Naive thymus-derived CD4-positive, alpha-beta T cell (primary cell): ENCODE measurements around the gene ADGRL3. TPM values are rescaled to one million over a fixed set of nuclear protein-coding genes. Genes with fewer than 3 reads are reported as not detected.

Experiments
- ATAC-seq: fragments of 150-1000 bp; cut with Tn5 transposase; 2 replicates; pipeline ENCODE4 v1.10.0; 2021; ENCODE audit warnings: mild to moderate bottlenecking, moderate library complexity
- CTCF ChIA-PET: fragments of 350-600 bp; sonication (Branson Sonifier 250); formaldehyde crosslinking; loops from one replicate; lab custom pipeline; 2021; ENCODE audit warnings: antibody characterized with exemption; lab: Charles Lee
- POLR2A ChIA-PET: fragments of 350-600 bp; sonication (Branson Sonifier 250); formaldehyde crosslinking; loops from one replicate; lab custom pipeline; 2021; ENCODE audit warnings: antibody characterized with exemption, inconsistent platforms; lab: Charles Lee
- DNase-seq, 9 donors: peaks; one replicate each; pipeline versions ENCODE4 v3.0.0 to v3.0.0-alpha.2; 2020 to 2022; ENCODE audit warnings: mixed read lengths in 1 of 9
- H3K27ac ChIP-seq: one replicate; pipeline ENCODE4 v1.7.0; 2013; ENCODE audit warnings: mild to moderate bottlenecking, low read depth, low read length, moderate library complexity
- H3K27me3 ChIP-seq, 2 donors: one replicate each; pipeline ENCODE4 v1.7.0; 2013; ENCODE audit warnings: low read length in 2 of 2, mild to moderate bottlenecking in 2 of 2, moderate library complexity in 2 of 2; ENCODE audit not compliant: control insufficient read depth in 2 of 2, insufficient read depth in 2 of 2
- H3K36me3 ChIP-seq, 3 experiments: 1 replicate in 2 of 3; 2 replicates in 1 of 3; pipeline ENCODE4 v1.7.0; 2013; ENCODE audit warnings: low read length in 3 of 3, mild to moderate bottlenecking in 3 of 3, moderate library complexity in 1 of 3; ENCODE audit not compliant: insufficient read depth in 3 of 3, control insufficient read depth in 2 of 3
- H3K4me1 ChIP-seq, 2 donors: one replicate each; pipeline ENCODE4 v1.7.0; 2013; ENCODE audit warnings: low read length in 2 of 2, mild to moderate bottlenecking in 2 of 2, moderate library complexity in 1 of 2; ENCODE audit not compliant: control insufficient read depth in 2 of 2, insufficient read depth in 2 of 2
- H3K4me3 ChIP-seq: 2 replicates; pipeline ENCODE4 v1.7.0; 2013; ENCODE audit warnings: mild to moderate bottlenecking, low read length
- H3K9me3 ChIP-seq, 3 experiments: 1 replicate in 2 of 3; 2 replicates in 1 of 3; pipeline ENCODE4 v1.7.0; 2013; ENCODE audit warnings: low read length in 3 of 3; ENCODE audit not compliant: control insufficient read depth in 2 of 3
- H3K27ac Mint-ChIP-seq, 9 donors: one replicate each; pipeline ENCODE4 v1.8.0; 2020 to 2022; ENCODE audit warnings: mixed read lengths in 9 of 9, mild to moderate bottlenecking in 8 of 9, moderate library complexity in 5 of 9, inconsistent platforms in 2 of 9
- H3K27me3 Mint-ChIP-seq, 5 donors: one replicate each; pipeline ENCODE4 v1.8.0; 2021 to 2022; ENCODE audit warnings: mixed read lengths in 5 of 5, mild to moderate bottlenecking in 1 of 5
- H3K36me3 Mint-ChIP-seq, 5 donors: one replicate each; pipeline ENCODE4 v1.8.0; 2020 to 2022; ENCODE audit warnings: mixed read lengths in 5 of 5, mild to moderate bottlenecking in 3 of 5, inconsistent platforms in 1 of 5
- H3K4me1 Mint-ChIP-seq, 7 donors: one replicate each; pipeline ENCODE4 v1.8.0; 2020 to 2022; ENCODE audit warnings: mixed read lengths in 7 of 7, mild to moderate bottlenecking in 3 of 7, inconsistent platforms in 1 of 7
- H3K4me3 Mint-ChIP-seq, 10 donors: one replicate each; pipeline ENCODE4 v1.8.0; 2020 to 2022; ENCODE audit warnings: mild to moderate bottlenecking in 10 of 10, mixed read lengths in 10 of 10, moderate library complexity in 6 of 10, inconsistent platforms in 2 of 10
- H3K9me3 Mint-ChIP-seq, 11 donors: one replicate each; pipeline ENCODE4 v1.8.0; 2020 to 2022; ENCODE audit warnings: mixed read lengths in 11 of 11, mild to moderate bottlenecking in 4 of 11, inconsistent platforms in 1 of 11, moderate library complexity in 1 of 11
- intact Hi-C, 2 donors: fragments of 100-400 bp; cut with micrococcal nuclease; formaldehyde crosslinking; loops; one replicate each; pipeline ENCODE4 v1.15.1; 2023
- polyA plus RNA-seq, 2 donors: library from polyadenylated mRNA; unstranded; fragments of 300-500 nt; fragmentation: Illumina TruSeq; gene quantifications; one replicate each; pipeline ENCODE4 v1.2.3, GENCODE V29; 2021
- total RNA-seq, 6 experiments: library from RNA in 5 of 6; stranded (reverse) in 5 of 6; gene quantifications; 1 replicate in 5 of 6; 2 replicates in 1 of 6; pipeline ENCODE4 v1.2.3 and lab custom pipeline; 2021 to 2026

The ADGRL3 gene
- total and polyA plus RNA-seq, 7 experiments from 2014 or later, result not detected

DNA sequence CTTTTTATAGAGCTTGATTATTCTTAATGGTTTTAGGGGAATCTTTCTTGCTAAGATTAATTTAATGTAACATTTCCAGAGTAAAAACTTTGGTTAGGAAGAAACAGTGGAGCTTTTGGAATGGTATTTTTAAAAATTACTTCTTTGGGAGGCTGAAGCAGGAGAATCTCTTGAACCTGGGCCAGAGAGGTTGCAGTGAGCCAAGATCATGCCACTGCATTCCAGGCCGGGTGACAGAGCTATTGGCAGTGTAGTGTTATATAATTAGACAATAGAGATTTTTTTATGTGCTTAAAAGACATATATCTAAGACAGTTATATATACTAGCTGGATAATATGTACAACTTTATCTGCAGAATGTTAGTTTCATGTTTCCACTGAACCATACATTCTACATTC is 585.6 kb downstream of the ADGRL3 start:
- no peaks in the 10 kb centered on the region for H3K36me3 ChIP-seq
- no peaks in the 10 kb centered on the region for H3K4me1 Mint-ChIP-seq
- ATAC-seq (no peak), DNase-seq (no peak)
- no peaks in the 10 kb centered on the region for H3K27me3 Mint-ChIP-seq
- no peak overlapping the region for H3K4me3 ChIP-seq
- intact Hi-C loops, result no loop called here
- POLR2A ChIA-PET, result no interaction called here
- no peaks in the 10 kb centered on the region for H3K9me3 ChIP-seq
- no peaks in the 10 kb centered on the region for H3K27me3 ChIP-seq
- H3K4me1 ChIP-seq, result no peaks in the 10 kb centered on the region
- H3K27ac ChIP-seq, result no peak overlapping the region
- H3K4me3 Mint-ChIP-seq, result no peak overlapping the region
- no peaks in the 10 kb centered on the region for H3K36me3 Mint-ChIP-seq
- H3K27ac Mint-ChIP-seq, result no peak overlapping the region
- CTCF ChIA-PET, result no interaction called here
- H3K9me3 Mint-ChIP-seq, result peaks cover 0 to 13% (median 3%) of the 10 kb centered on the region in 11 donors

DNA sequence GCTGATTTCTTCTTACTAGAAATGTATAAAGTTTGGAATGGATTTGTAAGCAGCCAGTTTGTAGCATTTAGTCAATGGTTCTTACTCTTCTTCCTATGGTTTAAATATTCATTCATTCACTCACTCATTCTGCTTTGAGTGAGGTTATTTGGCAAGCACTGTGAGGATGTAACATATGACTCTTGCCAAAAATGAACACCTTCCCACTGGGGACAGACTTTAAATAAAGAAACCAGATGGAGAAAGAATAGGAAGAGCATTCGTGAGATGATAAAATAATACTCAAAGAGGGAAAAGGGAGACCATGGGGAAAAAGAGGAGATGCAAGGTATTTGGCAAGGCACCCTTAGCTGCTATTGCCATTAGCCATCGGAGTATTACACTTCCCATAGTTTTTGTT is 586.1 kb downstream of the ADGRL3 start:
- Histone ChIP-seq H3K27ac (no peak overlapping the region), H3K27me3 (no peaks in the 10 kb centered on the region), H3K9me3 (no peaks in the 10 kb centered on the region), H3K4me3 (no peak overlapping the region), H3K36me3 (no peaks in the 10 kb centered on the region), H3K4me1 (no peaks in the 10 kb centered on the region)
- H3K4me1 Mint-ChIP-seq, result no peaks in the 10 kb centered on the region
- H3K27ac Mint-ChIP-seq, result no peak overlapping the region
- DNase-seq (no peak), ATAC-seq (no peak)
- H3K27me3 Mint-ChIP-seq, result no peaks in the 10 kb centered on the region
- POLR2A ChIA-PET, result no interaction called here
- peaks cover 0 to 13% (median 3%) of the 10 kb centered on the region in 11 donors for H3K9me3 Mint-ChIP-seq
- intact Hi-C loops, result no loop called here
- no peak overlapping the region for H3K4me3 Mint-ChIP-seq
- no peaks in the 10 kb centered on the region for H3K36me3 Mint-ChIP-seq
- CTCF ChIA-PET, result no interaction called here

DNA sequence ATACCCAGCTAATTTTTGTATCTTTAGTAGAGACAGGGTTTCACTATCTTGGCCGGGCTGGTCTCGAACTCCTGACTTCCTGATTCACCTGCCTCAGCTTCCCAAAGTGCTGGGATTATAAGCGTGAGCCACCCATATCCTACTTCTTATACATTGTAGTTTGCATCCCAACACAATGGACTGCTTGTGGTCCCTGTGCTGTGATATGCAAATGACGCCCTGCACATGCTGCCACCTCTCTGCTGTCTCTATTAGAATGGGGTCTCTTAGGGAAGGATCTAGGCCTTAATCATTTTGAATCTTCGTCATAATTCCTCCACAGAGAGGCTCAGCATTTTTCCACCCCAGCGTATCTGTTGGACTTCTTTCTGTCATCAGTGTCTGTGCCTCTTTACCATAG is 595.9 kb downstream of the ADGRL3 start:
- Mint-ChIP-seq H3K27me3 (no peaks in the 10 kb centered on the region), H3K36me3 (no peaks in the 10 kb centered on the region), H3K9me3 (peaks cover 3 to 26% (median 9%) of the 10 kb centered on the region in 11 donors), H3K27ac (no peak overlapping the region), H3K4me1 (no peaks in the 10 kb centered on the region), H3K4me3 (no peak overlapping the region)
- ChIA-PET POLR2A (no interaction called here), CTCF (no interaction called here)
- H3K36me3 ChIP-seq, result no peaks in the 10 kb centered on the region
- no peaks in the 10 kb centered on the region for H3K4me1 ChIP-seq
- H3K4me3 ChIP-seq, result no peak overlapping the region
- intact Hi-C loops, result no loop called here
- peaks cover 0 to 3% (median 0%) of the 10 kb centered on the region in 3 experiments for H3K9me3 ChIP-seq
- DNase-seq (no peak), ATAC-seq (no peak)
- H3K27ac ChIP-seq, result no peak overlapping the region
- no peaks in the 10 kb centered on the region for H3K27me3 ChIP-seq

DNA sequence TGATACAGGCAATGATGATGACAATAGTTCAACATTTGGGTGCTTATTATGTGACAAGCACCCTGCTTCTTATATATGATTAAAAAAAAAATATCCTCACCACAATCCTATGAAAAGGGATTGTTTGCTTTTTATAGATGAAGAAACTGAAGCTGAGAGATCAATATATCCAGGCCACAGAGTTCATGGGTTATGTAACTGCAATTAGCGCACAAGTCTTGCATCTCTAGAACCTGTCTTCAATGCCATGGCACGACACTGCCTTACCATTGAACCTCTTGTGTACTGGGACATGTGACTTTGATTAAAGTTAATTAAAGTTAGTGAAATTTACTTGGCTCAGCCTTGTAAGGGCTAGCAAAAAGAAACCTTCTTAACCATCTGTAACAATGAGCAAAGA is 599.7 kb downstream of the ADGRL3 start:
- Histone ChIP-seq H3K9me3 (no peaks in the 10 kb centered on the region), H3K36me3 (no peaks in the 10 kb centered on the region), H3K27ac (no peak overlapping the region), H3K4me3 (no peak overlapping the region), H3K27me3 (no peaks in the 10 kb centered on the region), H3K4me1 (no peaks in the 10 kb centered on the region)
- DNase-seq, result no peak
- POLR2A ChIA-PET, result no interaction called here
- Mint-ChIP-seq H3K27me3 (no peaks in the 10 kb centered on the region), H3K9me3 (peaks cover 0 to 31% (median 4%) of the 10 kb centered on the region in 11 donors), H3K36me3 (no peaks in the 10 kb centered on the region), H3K4me3 (no peak overlapping the region), H3K4me1 (no peaks in the 10 kb centered on the region), H3K27ac (no peak overlapping the region)
- intact Hi-C loops, result no loop called here
- CTCF ChIA-PET, result no interaction called here
- no peak for ATAC-seq

DNA sequence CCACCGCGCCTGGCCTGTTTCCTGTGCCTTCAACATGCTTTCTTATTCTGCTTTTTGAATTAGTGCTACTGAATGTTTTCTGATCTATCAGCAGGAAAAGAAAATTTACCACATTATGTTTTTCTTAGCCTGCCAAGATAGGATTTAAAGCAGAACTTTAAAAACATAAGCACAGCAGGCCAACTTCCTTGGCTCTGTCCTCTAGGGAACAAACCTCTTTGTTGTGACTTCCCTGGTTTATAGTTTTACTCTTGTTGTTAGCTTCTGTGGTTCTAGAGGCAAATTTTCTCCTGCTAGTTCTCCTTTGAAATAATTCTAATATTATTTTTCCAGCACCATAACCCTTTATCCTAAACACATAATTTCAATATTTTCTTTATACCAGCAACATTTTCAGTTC is 605.1 kb downstream of the ADGRL3 start:
- Histone ChIP-seq H3K27me3 (no peaks in the 10 kb centered on the region), H3K4me3 (no peak overlapping the region), H3K9me3 (no peaks in the 10 kb centered on the region), H3K36me3 (no peaks in the 10 kb centered on the region), H3K4me1 (no peaks in the 10 kb centered on the region), H3K27ac (no peak overlapping the region)
- ATAC-seq, result no peak
- no peaks in the 10 kb centered on the region for H3K36me3 Mint-ChIP-seq
- H3K27ac Mint-ChIP-seq, result no peak overlapping the region
- no peak overlapping the region for H3K4me3 Mint-ChIP-seq
- no peak for DNase-seq
- ChIA-PET POLR2A (no interaction called here), CTCF (no interaction called here)
- no peaks in the 10 kb centered on the region for H3K4me1 Mint-ChIP-seq
- H3K9me3 Mint-ChIP-seq, result peaks cover 0 to 13% (median 3%) of the 10 kb centered on the region in 11 donors
- intact Hi-C loops, result no loop called here
- H3K27me3 Mint-ChIP-seq, result no peaks in the 10 kb centered on the region

DNA sequence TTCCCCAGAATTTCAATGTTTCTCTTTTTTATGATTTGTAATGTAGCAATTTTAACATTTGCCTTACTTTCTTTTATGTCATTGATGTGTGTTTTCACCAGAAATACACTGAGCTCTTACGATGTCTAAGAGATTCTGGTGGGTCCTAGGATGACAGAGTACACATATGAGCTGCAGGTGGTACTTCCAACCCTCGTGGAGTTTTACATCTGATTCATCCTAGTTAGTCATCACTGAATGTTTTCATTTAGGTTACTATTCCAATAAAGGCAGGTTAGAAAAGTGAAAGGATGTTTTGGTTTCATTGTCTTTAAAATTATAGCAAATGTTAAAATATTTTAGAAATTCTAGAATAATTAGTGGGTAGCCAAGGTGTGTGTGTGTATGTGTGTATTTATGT is 605.9 kb downstream of the ADGRL3 start:
- Mint-ChIP-seq H3K36me3 (no peaks in the 10 kb centered on the region), H3K27me3 (no peaks in the 10 kb centered on the region), H3K4me1 (no peaks in the 10 kb centered on the region), H3K9me3 (peaks cover 0 to 21% (median 3%) of the 10 kb centered on the region in 11 donors), H3K4me3 (no peak overlapping the region), H3K27ac (no peak overlapping the region)
- H3K27me3 ChIP-seq, result no peaks in the 10 kb centered on the region
- no peaks in the 10 kb centered on the region for H3K9me3 ChIP-seq
- H3K4me1 ChIP-seq, result no peaks in the 10 kb centered on the region
- CTCF ChIA-PET, result no interaction called here
- POLR2A ChIA-PET, result no interaction called here
- DNase-seq (no peak), ATAC-seq (no peak)
- H3K4me3 ChIP-seq, result no peak overlapping the region
- intact Hi-C loops, result no loop called here
- H3K27ac ChIP-seq, result no peak overlapping the region
- H3K36me3 ChIP-seq, result no peaks in the 10 kb centered on the region

DNA sequence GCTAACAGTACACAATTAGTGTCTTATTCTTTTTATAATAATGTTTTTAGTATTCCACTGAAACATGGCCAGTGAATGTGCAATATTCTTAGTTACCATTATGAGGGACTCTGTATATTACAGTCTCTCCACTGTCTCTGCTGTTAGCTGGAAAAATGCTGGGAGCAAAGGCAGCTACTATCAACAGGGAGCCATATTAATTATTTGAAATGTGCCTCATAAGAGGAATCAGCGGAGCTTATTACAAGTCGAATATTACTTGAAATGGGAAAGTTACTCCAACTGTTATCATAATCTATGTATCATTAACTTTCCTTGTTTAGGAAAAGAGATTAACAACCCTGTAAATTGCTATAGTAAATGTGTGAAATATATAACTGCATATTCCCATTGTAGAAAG is 612.0 kb downstream of the ADGRL3 start:
- no peak overlapping the region for H3K4me3 ChIP-seq
- ChIA-PET CTCF (no interaction called here), POLR2A (no interaction called here)
- no peaks in the 10 kb centered on the region for H3K9me3 ChIP-seq
- ATAC-seq (no peak), DNase-seq (no peak)
- Mint-ChIP-seq H3K27me3 (no peaks in the 10 kb centered on the region), H3K27ac (no peak overlapping the region), H3K36me3 (no peaks in the 10 kb centered on the region), H3K9me3 (peaks cover 0 to 15% (median 5%) of the 10 kb centered on the region in 11 donors), H3K4me3 (no peak overlapping the region), H3K4me1 (no peaks in the 10 kb centered on the region)
- no peaks in the 10 kb centered on the region for H3K4me1 ChIP-seq
- intact Hi-C loops, result no loop called here
- no peaks in the 10 kb centered on the region for H3K27me3 ChIP-seq
- H3K27ac ChIP-seq, result no peak overlapping the region
- H3K36me3 ChIP-seq, result no peaks in the 10 kb centered on the region
